Esophagus squamous epithelium (tissue), 4 donors: ENCODE data around the gene LRP2BP.

Experiments
- POLR2A ChIP-seq, 4 donors: fragments of 450-650 bp; IDR thresholded peaks; one replicate each; pipeline ENCODE4 v1.6.1; 2017; ENCODE audit warnings: antibody characterized with exemption in 4 of 4, mild to moderate bottlenecking in 4 of 4, moderate library complexity in 3 of 4
- TF ChIP-seq, protein P1 (sequence below), 6 experiments: fragments of 450-650 bp in 4 of 6; fragments of 200-600 bp in 2 of 6; sonication (generic) in 2 of 6; IDR thresholded peaks; one replicate each; pipeline ENCODE4 v1.5.1; 2016 to 2019; ENCODE audit warnings: antibody characterized with exemption in 6 of 6, mild to moderate bottlenecking in 4 of 6, moderate library complexity in 4 of 6

DNA sequence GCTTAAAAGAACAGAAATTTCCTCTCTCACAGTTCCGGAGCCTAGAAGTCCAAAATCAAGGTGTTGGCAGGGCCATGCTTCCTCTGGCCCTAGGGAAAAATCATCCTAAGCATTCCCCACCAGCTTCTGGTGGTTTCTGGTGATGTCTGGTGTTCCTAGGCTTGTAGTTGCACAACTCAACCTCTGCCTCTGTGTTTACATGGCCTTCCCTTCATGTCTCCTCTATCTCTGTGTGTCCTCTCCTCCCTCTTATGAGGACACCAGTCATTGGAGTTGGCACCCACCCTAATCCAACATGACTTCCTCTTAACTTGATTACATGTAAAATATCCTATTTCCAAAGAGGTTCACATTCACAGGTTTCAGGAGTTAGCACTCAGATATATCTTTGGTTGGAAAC lies 15.4 kb downstream of the LRP2BP start:
- TF ChIP-seq, protein P1, sequence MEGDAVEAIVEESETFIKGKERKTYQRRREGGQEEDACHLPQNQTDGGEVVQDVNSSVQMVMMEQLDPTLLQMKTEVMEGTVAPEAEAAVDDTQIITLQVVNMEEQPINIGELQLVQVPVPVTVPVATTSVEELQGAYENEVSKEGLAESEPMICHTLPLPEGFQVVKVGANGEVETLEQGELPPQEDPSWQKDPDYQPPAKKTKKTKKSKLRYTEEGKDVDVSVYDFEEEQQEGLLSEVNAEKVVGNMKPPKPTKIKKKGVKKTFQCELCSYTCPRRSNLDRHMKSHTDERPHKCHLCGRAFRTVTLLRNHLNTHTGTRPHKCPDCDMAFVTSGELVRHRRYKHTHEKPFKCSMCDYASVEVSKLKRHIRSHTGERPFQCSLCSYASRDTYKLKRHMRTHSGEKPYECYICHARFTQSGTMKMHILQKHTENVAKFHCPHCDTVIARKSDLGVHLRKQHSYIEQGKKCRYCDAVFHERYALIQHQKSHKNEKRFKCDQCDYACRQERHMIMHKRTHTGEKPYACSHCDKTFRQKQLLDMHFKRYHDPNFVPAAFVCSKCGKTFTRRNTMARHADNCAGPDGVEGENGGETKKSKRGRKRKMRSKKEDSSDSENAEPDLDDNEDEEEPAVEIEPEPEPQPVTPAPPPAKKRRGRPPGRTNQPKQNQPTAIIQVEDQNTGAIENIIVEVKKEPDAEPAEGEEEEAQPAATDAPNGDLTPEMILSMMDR (IDR thresholded peaks at IDR 0.05): no peak
- TF ChIP-seq POLR2A (IDR thresholded peaks at IDR 0.05): no peak
